Endothelial cell of umbilical vein (primary cell): ENCODE measurements around the gene WBP2NL.

Experiments used
- CTCF ChIP-seq, 2 donors: IDR thresholded peaks; 1 replicate in 1 of 2; 2 replicates in 1 of 2; pipeline ENCODE4 v1.5.1; 2011; ENCODE audit warnings: low read length in 2 of 2, mild to moderate bottlenecking in 2 of 2, moderate library complexity in 2 of 2, control low read depth in 1 of 2, inconsistent platforms in 1 of 2, low read depth in 1 of 2; ENCODE audit not compliant: insufficient read depth in 1 of 2; ENCODE audit errors: extremely low read depth in 1 of 2
- FOS ChIP-seq: IDR thresholded peaks from 2 replicates; pipeline ENCODE4 v1.6.1; 2011; ENCODE audit warnings: mild to moderate bottlenecking, low read length, moderate library complexity, borderline replicate concordance; ENCODE audit not compliant: insufficient read depth
- GATA2 ChIP-seq: IDR thresholded peaks from 2 replicates; pipeline ENCODE4 v1.7.0; 2011; ENCODE audit warnings: low read depth, mild to moderate bottlenecking, moderate library complexity, mixed read lengths, low read length; ENCODE audit not compliant: insufficient read length, insufficient read depth
- POLR2A ChIP-seq: IDR thresholded peaks from 2 replicates; pipeline ENCODE4 v1.6.1; 2012; ENCODE audit warnings: low read depth, mild to moderate bottlenecking, control low read depth, low read length
- POLR2AphosphoS5 ChIP-seq: IDR thresholded peaks from 2 replicates; pipeline ENCODE4 v1.6.1; 2012; ENCODE audit warnings: low read depth, mild to moderate bottlenecking, control low read depth, low read length, moderate library complexity; ENCODE audit not compliant: insufficient read depth
- TF ChIP-seq, protein P1 (sequence below): IDR thresholded peaks from 2 replicates; pipeline ENCODE4 v1.6.1; 2011; ENCODE audit not compliant: insufficient read depth, insufficient read length

GRCh38 chr22:42056757-42057511 lies 58.3 kb downstream of the WBP2NL start:
- TF ChIP-seq POLR2AphosphoS5 (no peak), FOS (no peak), CTCF (IDR thresholded peaks at IDR 0.05; ENCODE audit: extremely low read depth in 1 of 2, insufficient read depth in 1 of 2, low read depth in 1 of 2, low read length in 2 of 2) (no peak), POLR2A (no peak), GATA2 (no peak)
- TF ChIP-seq, protein P1, sequence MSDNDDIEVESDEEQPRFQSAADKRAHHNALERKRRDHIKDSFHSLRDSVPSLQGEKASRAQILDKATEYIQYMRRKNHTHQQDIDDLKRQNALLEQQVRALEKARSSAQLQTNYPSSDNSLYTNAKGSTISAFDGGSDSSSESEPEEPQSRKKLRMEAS = no peak
